Measurements from ENCODE around the gene ZNF423. TPM values are rescaled to one million over a fixed set of nuclear protein-coding genes. Genes with fewer than 3 reads are reported as not detected.

ZNF423 gene
- total and polyA plus RNA-seq, 2 of the 13 experiments (the other 11 are each of a cell fraction or from before 2014, with no cell fraction given), result 0.07 to 0.31 TPM

- Histone ChIP-seq H2AFZ (ENCODE audit: low read length) (no peak overlapping the region), H3K27ac (ENCODE audit: extremely low read length, insufficient read depth, low read length) (no peak overlapping the region), H3K9ac (ENCODE audit: insufficient read depth, low read depth, low read length) (no peak overlapping the region), H3K27me3 (ENCODE audit: control insufficient read depth in 1 of 2, insufficient read depth in 2 of 2, low read length in 2 of 2) (peaks cover 11 to 76% of the 10 kb centered on the region in 2 experiments; a peak in 4 of 5 replicates), H3K36me3 (replicated peaks in 1 of 2; ENCODE audit: control insufficient read depth in 1 of 2, insufficient read depth in 2 of 2, low read length in 2 of 2) (no peaks in the 10 kb centered on the region), H3K4me2 (ENCODE audit: low read depth, low read length) (no peak overlapping the region), H4K20me1 (ENCODE audit: insufficient read depth, low read length) (no peaks in the 10 kb centered on the region), H3K79me2 (ENCODE audit: insufficient read depth, low read length) (no peaks in the 10 kb centered on the region), H3K9me3 (ENCODE audit: low read length) (no peaks in the 10 kb centered on the region), H3K4me3 (replicated peaks in 1 of 3; ENCODE audit: insufficient read depth in 1 of 3, low read depth in 2 of 3, low read length in 3 of 3) (no peak overlapping the region), H3K4me1 (ENCODE audit: insufficient read depth, low read length) (no peaks in the 10 kb centered on the region)
- TF ChIP-seq ZNF232 (CRISPR knock-in tag; IDR thresholded peaks at IDR 0.05; ENCODE audit: borderline replicate concordance) (no peak), ZNF337 (CRISPR knock-in tag; IDR thresholded peaks at IDR 0.05; ENCODE audit: borderline replicate concordance, low read depth) (no peak), SP140L (CRISPR knock-in tag; IDR thresholded peaks at IDR 0.05; ENCODE audit: borderline replicate concordance) (no peak), ZKSCAN5 (CRISPR knock-in tag; IDR thresholded peaks at IDR 0.05) (no peak), RXRB (CRISPR knock-in tag; IDR thresholded peaks at IDR 0.05; ENCODE audit: borderline replicate concordance) (no peak), POLR2A (IDR thresholded peaks at IDR 0.05; ENCODE audit: insufficient read depth in 1 of 2, low read depth in 2 of 2, low read length in 2 of 2) (no peak), HMGXB3 (CRISPR knock-in tag; IDR thresholded peaks at IDR 0.05; ENCODE audit: borderline replicate concordance) (no peak), ZNF3 (CRISPR knock-in tag; IDR thresholded peaks at IDR 0.05) (no peak), ATF3 (CRISPR knock-in tag; IDR thresholded peaks at IDR 0.05) (no peak), BRD4 (CRISPR knock-in tag; IDR thresholded peaks at IDR 0.05) (no peak), CC2D1A (CRISPR knock-in tag; IDR thresholded peaks at IDR 0.05) (no peak), HHEX (CRISPR knock-in tag; IDR thresholded peaks at IDR 0.05) (no peak), FOXK1 (CRISPR knock-in tag; IDR thresholded peaks at IDR 0.05; ENCODE audit: borderline replicate concordance, low read depth) (no peak), CBX1 (IDR thresholded peaks at IDR 0.05; ENCODE audit: low read depth) (no peak), ZNF501 (CRISPR knock-in tag; IDR thresholded peaks at IDR 0.05) (no peak), ZNF740 (CRISPR knock-in tag; IDR thresholded peaks at IDR 0.05) (no peak), MTA1 (CRISPR knock-in tag; IDR thresholded peaks at IDR 0.05; ENCODE audit: borderline replicate concordance) (no peak), MAFF (IDR thresholded peaks at IDR 0.05; ENCODE audit: low read depth, low read length) (no peak), TARDBP (CRISPR knock-in tag; IDR thresholded peaks at IDR 0.05) (no peak), HDAC1 (CRISPR knock-in tag; IDR thresholded peaks at IDR 0.05) (no peak)
- FAIRE-seq (no peak), ATAC-seq (no peak), DNase-seq (ENCODE audit: low spot score) (no peak)
- no TSS peak for BruUV-seq (replicated peaks)
- WGBS (ENCODE audit: low lambda C conversion rate), result 51% methylated on average over 8 of the region's 8 CpGs
- CTCF ChIA-PET (ENCODE audit: low intra/inter-chr PET ratio, low total read pairs), result no interaction called here
- in situ Hi-C loops (cut with HindIII; ENCODE audit: extremely low pct_ligation_motif_present, low pct_unique_long_range_greater_than_20kb), result no loop called here
- intact Hi-C loops (cut with micrococcal nuclease; ENCODE audit: unreplicated experiment), result no loop called here
- POLR2A ChIA-PET, result no interaction called here
These were observed 28.0 kb downstream of the ZNF423 start for GRCh38 chr16:49827805-49828438.

All from HepG2 (cell line).